HepG2 (cell line): ENCODE results near the gene KCNQ1OT1.

Experiments used
- MAFK ChIP-seq, 2 experiments: IDR thresholded peaks in 1 of 2; conservative IDR thresholded peaks in 1 of 2; 2 replicates each; pipeline ENCODE4 v1.6.1; 2011; ENCODE audit warnings: improper control_type of control experiment in 2 of 2, low read length in 2 of 2
- TF ChIP-seq, protein P1 (sequence below): sonication (generic); formaldehyde crosslinking; IDR thresholded peaks from 2 replicates; pipeline ENCODE4 v1.5.0; 2020; ENCODE audit warnings: mild to moderate bottlenecking, missing genetic modification reagents, moderate library complexity

DNA sequence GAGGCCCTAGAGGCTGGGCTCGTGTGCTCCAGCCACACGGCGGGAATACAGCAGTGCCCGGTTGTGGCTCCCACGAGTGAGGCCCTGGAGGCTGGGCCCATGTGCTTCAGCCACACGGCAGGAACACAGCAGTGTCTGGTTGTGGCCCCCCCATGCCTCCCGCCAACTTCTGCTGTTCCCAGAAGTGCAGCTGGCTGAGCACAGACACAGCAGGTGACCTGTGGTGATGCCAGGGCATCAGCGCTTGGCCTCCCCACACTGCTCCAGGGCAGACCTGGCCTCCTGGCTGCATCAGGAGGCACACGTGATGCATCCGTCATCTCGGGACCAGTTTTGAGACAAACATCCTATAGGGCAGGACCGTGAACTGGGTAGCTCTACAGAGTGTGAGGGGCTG is 110.3 kb downstream of the KCNQ1OT1 start:
- no peak for TF ChIP-seq MAFK (conservative IDR thresholded peaks at IDR 0.05 in 1 of 2, IDR thresholded peaks at IDR 0.05 in 1 of 2; ENCODE audit: low read length in 2 of 2)
- TF ChIP-seq, protein P1, sequence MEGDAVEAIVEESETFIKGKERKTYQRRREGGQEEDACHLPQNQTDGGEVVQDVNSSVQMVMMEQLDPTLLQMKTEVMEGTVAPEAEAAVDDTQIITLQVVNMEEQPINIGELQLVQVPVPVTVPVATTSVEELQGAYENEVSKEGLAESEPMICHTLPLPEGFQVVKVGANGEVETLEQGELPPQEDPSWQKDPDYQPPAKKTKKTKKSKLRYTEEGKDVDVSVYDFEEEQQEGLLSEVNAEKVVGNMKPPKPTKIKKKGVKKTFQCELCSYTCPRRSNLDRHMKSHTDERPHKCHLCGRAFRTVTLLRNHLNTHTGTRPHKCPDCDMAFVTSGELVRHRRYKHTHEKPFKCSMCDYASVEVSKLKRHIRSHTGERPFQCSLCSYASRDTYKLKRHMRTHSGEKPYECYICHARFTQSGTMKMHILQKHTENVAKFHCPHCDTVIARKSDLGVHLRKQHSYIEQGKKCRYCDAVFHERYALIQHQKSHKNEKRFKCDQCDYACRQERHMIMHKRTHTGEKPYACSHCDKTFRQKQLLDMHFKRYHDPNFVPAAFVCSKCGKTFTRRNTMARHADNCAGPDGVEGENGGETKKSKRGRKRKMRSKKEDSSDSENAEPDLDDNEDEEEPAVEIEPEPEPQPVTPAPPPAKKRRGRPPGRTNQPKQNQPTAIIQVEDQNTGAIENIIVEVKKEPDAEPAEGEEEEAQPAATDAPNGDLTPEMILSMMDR (CRISPR knock-in tag) = no peak
